Skin of body (tissue), 2 donors: ENCODE measurements around the gene POT1. TPM values are rescaled to one million over a fixed set of nuclear protein-coding genes. Genes with fewer than 3 reads are reported as not detected.
"Not testable (repeated sequence)": the region's sequence is repeated elsewhere in the genome, so short reads cannot be mapped to it uniquely, and the experiment has no call there.

ENCODE experiments used
- DNase-seq: peaks from one replicate; lab custom pipeline; 2025; lab: John Stamatoyannopoulos, UW
- total RNA-seq: library from RNA; depleted of rRNA; stranded (reverse); fragments of >200 nt; gene quantifications from one replicate; pipeline ENCODE4 v1.2.3, GENCODE V29; 2014

The POT1 gene, protein sequence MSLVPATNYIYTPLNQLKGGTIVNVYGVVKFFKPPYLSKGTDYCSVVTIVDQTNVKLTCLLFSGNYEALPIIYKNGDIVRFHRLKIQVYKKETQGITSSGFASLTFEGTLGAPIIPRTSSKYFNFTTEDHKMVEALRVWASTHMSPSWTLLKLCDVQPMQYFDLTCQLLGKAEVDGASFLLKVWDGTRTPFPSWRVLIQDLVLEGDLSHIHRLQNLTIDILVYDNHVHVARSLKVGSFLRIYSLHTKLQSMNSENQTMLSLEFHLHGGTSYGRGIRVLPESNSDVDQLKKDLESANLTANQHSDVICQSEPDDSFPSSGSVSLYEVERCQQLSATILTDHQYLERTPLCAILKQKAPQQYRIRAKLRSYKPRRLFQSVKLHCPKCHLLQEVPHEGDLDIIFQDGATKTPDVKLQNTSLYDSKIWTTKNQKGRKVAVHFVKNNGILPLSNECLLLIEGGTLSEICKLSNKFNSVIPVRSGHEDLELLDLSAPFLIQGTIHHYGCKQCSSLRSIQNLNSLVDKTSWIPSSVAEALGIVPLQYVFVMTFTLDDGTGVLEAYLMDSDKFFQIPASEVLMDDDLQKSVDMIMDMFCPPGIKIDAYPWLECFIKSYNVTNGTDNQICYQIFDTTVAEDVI
- total RNA-seq: 72.1 TPM

DNA sequence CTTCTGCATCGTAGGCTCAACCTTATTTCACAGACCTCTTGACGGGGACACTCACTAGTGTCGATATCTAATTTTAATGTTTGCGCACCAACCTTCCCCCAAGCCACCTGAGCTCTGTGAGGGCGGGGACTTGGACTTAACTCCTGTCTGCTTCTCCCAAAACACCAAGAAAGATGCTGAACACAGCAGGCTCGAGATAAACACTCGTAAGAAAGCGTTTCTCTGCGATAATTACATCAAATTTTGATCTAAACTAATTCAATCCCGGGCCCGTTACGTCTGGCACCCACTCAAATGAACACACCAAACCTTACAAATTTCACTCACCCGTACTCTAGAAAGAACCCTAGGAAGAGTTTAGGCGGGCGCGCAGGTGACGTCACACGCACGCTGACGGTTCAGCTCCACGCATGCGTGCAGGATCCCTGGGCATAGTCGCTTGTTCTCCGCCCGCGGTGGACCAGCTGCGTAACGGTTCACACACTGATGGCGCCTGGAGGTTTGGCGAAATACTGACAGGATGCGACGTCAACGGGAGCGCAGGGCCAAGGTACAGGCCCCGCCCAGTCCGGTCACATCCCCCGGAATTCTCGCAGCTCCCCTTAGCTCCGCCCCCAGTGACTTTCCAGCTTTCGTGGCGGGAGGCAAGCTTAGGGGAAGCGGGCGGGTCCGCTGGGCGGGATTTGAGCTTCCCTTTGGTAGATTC is at the start of gene POT1:
Gene POT1 (minus strand): TSS at position 359 of the 706 bp plus-strand sequence. CDS start 32,652 bp downstream, outside the sequence.
- DNase-seq: peak; percentile 100

DNA sequence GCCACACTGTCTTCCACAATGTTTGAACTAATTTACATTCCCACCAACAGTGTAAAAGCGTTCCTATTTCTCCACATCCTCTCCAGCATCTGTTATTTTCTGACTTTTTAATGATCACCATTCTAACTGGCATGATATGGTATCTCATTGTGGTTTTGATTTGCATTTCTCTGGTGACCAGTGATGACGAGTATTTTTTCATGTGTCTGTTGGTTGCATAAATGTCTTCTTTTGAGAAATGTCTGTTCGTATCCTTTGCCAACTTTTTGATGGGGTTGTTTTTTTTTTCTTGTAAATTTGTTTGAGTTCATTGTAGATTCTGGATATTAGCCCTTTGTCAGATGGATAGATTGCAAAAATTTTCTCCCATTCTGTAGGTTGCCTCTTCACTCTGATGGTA is 45.5 kb upstream of the POT1 start:
- not testable (repeated sequence) for DNase-seq

DNA sequence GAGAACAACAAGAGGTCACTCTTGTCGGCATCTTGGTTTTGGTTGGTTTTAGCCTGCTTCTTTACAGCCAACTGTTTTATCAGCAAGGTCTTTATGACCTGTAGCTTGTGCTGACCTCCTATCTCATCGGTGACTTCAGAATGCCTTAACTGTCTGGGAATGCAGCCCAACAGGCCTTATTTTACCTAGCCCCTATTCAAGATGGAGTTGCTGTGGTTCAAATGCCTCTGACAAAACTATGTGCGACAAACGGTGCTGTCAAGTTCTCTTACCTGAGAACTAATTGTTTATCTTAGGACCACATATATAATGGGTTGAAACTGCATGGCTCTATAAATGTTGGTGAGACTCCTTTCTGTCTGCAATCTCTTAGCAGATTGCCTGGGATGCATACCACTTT is 35.9 kb upstream of the POT1 start:
- DNase-seq: no peak

DNA sequence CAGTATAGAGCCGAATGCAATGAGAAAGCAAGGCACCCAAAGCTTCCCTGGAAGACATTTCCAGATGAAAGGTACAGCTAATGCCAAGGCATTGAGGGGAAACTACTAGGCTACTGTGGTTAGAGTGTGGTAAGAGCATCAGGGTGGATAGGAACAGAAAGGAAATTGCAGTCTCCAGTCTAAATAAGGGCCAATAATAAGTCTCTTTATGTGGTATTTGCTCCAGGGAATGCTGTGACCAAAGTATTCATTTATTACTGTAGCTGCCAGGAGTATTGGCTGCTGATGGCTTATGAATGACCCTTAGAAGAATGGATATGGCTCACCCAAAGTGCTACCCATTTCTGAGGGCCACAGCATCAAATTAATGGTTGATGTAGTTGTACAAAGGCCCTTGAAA is 30.1 kb upstream of the POT1 start:
- DNase-seq: no peak

DNA sequence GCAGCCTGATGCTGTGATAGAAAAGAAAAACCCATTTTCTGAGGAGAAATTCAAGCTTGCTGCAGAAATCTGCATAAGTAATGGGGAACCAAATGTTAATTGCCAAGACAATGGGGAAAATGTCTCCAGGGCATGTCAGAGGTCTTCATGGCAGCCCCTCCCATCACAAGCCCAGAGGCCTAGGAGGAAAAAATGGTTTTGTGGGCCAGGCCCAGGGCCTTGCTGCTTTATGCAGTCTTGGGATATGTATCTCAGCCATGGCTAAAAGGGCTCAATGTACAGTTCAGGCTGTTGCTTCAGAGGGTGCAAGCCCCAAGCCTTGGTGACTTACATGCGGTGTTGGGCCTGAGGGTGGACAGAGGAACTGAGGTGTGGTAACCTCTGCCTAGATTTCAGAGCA is 28.3 kb upstream of the POT1 start:
- not testable (repeated sequence) for DNase-seq

DNA sequence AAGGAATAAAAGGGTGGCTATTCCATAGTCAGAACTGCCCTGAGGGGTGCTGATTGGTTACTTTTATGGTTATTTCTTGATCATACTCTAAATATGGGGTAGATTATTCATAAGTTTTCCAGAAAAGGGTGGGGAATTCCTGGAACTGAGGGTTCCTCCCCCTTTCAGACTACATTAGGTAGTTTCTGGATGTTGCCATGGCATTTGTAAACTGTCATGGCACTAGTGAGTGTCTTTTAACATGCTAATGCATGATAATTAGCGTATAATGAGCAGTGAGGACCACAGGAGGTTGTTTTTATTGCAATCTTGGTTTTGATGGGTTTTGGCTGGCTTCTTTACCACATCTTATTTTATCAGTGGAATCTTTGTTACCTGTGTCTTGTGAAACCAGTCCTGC is 26.5 kb upstream of the POT1 start:
- DNase-seq: no peak

DNA sequence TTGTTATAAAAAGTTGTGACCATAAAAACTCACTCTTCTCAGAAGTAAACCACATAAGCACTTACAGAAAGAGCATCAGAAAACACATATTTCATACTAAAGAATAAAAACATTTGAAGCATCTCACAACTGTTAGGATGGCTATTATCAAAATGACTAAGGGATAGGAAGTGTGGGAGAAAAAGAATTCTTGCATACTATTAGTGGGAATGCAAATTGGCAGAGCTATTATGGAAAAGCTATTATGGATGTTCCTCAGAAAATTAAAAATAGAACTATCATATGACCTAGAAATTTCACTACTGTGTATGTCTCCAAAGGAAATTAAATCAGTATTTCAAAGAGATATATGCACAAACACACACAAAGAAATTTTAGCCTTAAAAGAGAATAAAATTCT is 25.2 kb upstream of the POT1 start:
- no peak for DNase-seq

DNA sequence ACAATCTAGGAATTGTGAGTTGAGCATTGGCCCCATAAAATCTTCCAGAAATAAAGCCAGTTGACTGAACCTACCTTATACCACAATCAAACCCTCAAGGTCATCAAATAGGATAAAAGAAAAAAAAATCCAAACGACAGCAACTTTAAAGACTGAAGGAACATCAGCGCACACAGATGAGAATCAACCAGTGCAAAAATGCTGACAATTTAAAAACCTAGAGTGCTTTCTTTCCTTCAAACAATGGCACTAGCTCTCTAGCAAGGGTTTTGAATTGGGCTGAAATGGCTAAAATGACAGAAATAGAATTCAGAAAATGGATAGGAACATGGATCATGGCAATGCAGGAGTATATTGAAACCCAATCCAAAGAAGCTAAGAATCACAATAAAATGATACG is 16.1 kb upstream of the POT1 start:
- DNase-seq: no peak

DNA sequence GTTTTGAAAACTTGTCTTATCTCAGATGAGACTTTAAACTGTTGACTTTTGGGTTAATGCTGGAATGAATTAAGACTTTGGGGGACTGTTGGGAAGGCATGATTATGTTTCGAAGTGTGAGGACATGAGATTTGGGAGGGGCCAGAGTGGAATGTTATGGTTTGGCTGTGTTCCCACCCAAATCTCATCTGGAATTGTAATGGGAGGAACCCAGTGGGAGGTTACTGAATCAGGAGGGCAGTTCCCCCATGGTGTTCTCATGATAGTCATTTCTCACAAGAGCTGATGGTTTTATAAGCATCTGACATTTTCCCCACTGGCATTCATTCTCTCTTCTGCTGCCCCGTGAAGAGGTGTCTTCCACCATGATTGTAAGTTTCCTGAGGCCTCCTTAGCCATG is 13.8 kb upstream of the POT1 start:
- DNase-seq: no peak

DNA sequence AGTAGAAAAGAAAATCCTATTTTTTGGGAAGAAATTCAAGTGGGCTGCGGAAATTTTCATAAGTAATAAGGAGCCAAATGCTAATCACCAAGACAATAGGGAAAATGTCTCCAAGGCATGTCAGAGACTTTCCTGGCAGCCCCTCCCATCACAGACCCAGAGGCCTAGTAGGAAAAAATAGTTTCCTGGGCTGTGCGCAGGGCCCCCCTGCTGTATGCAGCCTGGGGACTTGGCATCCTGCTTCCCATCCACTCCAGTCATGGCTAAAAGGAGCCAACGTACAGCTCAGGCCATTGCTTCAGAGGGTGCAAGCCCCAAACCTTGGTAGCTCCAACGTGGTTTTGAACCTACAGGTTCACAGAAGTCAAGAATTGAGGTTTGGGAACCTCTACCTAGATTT is 12.8 kb upstream of the POT1 start:
- DNase-seq: no peak

DNA sequence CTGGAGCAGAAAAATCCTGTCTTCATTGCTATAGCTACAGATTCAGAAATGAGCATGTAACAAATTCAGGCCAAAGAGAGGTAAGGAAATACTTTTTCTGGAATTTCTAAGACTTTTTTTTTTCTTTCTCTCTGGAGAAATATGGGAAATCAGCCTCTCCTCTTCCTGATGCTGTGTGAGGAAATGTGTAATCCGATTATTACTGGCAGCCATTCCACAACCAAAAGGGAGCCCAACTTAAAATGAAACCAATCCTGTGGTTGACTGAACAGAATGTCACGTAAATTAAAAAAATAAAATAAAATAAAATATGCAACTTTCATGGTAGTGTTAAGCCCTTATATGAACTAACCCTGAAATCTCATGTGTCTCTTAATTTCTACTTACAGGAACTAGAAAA is 10.7 kb upstream of the POT1 start:
- DNase-seq: no peak

DNA sequence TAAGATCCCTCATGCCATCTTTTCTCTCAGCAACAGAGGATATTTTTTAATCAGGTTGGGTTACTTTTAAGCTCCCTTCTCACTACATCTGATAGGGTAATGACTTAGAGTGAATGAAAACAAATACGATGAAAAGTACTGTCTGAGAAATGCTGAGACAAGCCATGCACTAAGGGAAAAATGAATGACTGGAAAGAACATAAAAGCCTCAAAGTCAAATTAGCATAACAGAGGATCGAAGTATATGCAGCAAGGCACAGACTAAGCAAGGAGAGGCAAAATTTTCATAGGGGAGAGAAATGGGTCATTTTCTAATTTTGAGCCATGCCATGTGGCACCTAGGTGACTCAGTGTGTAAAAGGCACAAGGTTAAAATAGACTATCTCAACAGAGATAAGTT is 8.5 kb upstream of the POT1 start:
- no peak for DNase-seq

DNA sequence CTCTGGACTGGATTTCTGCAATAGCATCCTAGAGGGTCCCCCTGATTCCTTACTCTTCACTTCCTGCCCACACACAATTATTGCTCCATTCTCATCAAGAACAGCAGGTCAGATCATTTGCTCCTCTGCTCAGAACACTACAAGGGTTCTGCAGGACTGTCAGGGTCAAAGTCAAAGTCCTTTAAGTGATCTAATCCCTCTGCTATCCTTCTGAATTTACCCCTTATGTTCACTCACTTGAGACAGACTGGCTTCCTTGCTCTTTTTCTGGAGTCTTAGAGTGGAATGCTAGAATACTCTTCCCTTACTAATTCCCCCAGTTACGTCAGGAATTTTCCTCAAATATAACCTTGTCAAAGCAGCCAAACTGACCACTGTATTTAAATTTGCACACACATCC is 7.5 kb upstream of the POT1 start:
- no peak for DNase-seq

DNA sequence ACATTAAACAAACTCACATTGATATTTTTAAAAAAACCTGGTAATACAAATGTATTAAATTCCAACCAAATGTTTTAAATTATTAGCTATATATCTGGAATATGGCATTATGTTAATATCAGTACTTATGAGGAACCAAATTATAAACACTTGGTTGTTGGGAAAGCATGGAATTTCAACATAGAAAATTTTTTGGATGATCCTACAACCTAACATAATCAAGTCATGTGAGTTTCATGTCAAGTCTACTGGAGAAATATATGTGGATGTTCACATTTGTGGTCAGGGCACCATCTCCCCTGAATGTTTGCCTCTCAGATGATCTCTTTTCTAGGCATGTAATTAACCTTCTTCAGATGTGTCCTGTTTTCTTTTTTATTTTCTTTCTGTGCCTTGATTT is 5.2 kb upstream of the POT1 start:
- no peak for DNase-seq

DNA sequence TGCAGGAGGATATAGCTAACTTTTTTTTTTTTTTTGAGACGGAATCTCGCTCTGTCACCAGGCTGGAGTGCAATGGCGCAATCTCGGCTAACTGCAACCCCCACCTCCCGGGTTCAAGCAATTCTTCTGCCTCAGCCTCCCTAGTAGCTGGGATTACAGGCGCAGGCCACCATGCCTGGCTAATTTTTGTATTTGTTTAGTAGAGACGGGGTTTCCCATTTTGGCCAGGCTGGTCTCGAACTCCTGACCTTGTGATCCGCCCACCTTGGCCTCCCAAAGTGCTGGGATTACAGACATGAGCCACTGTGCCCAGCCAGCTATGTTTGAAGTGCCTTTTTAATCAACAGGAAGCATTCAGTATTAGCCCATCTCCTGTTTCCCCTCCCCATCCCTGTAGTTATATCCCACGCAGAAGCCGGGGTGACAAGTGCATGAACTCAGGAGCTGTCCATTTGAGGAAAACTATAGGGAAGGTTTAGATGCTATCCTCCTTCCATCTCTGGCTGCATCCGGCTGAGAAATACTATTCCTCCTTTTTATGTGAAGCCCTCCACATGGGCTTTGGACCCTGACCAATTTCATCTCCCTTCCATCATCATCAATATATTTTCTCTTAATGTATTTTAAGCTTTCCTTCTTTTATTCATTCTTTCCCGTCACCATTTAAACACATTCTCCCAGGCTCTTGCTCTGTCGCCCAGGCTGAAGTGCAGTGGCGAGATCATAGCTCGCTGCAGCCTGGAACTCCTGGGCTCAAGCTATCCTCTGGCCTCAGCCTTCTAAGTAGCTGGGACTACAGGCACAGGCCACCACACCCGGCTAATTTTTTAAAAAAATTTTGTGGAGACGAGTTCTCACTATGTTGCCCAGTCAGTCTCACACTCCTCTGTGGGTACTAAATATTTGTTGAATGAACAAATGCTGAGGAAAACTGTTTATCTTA is 1.3 kb upstream of the POT1 start:
- no peak for DNase-seq

DNA sequence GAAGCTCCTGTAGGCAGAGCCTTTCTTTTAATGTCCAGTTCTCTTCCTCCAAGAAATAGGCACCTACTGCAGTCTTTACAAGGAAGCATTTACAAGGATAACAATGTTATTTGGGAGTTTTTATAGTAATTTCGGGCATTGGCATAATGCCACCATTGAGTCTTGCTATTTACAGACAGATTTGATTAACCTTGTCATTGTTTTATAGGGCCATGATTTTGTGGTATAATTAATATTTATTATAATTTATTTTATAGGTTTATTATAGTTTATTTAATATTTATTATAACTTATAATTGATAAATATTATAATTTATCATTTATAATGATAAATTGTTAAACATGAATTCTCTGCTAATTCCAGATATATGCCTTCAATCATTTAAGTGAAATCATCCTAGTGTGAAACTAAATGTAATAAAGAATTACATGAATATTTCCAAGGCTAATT is 573 bp upstream of the POT1 start:
- DNase-seq: no peak

DNA sequence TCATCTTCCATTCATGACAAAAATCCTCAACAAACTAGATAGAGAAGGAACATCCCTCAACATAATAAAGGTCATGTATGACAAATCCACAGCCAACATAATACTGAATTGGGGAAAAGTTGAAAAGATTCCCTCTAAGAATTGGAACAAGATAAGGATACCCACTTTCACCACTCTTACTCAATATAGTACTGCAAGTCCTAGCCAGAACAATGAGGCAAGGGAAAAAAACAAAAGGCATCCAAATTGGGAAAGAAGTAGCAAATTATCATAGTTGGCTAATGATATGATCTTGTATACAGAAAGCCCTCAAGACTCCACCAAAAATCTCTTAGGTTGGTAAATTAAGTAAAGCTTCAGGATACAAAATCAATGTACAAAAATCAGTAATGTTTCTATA is 4.7 kb downstream of the POT1 start:
- no peak for DNase-seq

DNA sequence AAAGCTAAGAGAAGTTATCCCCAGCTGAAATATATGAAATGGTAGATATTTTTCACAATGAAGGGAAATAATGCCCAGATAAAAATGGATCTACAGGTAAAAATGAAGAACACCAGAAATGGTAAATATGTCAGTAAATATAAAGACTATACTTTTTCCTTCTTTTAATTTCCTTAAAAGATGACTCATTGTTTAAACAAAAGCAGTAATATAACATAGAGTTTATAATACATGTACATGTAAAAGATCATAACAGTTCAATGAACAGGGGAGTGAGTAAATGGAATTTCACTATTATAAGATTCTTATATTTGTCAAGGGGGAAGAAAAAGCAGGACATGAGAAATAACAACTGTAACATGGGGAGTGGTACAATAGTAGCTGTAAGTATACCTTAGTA is 7.4 kb downstream of the POT1 start:
- DNase-seq: no peak

DNA sequence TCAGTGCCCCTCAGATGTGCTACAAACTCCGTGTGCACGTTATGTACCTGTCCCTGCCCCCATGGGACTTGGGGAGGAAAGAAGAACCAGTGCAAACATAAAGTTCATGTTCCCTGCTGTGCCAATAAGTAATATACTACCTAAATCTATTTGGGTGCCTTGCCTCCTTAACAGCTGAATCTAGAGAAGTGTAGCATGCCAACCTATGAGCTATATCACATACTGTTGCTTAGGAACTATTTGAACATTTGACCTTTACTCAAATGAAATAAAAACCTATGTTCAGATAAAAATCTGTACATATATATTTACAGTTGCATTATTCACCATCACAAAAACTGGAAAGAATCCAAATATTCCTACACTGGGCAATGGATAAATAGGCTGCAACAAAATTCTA is 9.8 kb downstream of the POT1 start:
- DNase-seq: no peak

DNA sequence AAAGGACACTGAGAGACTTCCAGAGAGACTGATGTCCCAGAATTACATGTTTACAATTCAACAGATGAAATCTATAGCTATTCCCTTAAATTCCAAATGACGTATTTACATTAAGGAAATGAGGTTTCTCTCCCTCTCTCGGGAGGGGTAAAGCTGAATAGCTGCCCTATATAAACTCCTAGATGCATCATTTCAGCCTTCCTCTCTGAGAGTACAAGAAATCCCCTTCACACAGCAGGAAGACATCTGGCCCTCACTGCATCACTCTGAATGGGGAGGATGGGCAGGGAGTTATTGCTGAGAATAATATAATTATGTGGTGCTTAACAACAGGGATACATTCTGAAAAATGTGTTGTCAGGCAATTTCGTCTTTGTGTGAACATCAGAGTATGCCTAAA is 11.0 kb downstream of the POT1 start:
- no peak for DNase-seq

DNA sequence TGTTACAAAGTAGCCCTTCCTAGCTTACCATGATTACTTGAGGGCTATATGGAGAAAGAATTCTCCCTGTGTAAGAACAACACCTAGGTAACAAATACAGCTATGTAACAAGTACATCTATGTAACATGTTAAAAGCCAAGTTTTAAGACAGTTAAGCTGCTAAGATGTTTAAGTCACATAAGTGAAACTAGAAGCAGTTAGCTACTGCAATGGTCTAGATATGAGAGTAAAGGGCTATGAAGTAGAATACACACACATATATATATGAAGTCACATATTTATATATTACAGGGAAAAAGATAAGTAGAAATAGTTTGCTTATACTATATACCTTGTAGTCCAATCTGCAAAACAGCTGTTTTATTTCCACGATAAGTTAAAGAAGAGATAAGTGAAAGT is 14.4 kb downstream of the POT1 start:
- DNase-seq: no peak
